PC-3 (cell line): Measurements from ENCODE around the gene STX1B. TPM values are rescaled to one million over a fixed set of nuclear protein-coding genes. Genes with fewer than 3 reads are reported as not detected.

Experiments
- ATAC-seq: fragments of 200-7000 bp; cut with Tn5 transposase; 2 replicates; pipeline ENCODE4 v1.9.1; 2020; ENCODE audit warnings: mild to moderate bottlenecking, moderate library complexity
- BruUV-seq: library from RNA; stranded (reverse); fragments of 400-500 nt; replicated peaks from 2 replicates; lab custom pipeline; 2021; lab: Mats Ljungman, UMichigan
- CTCF ChIA-PET: fragments of 300-600 bp; sonication (Branson Sonifier 250); formaldehyde crosslinking; loops from one replicate; lab custom pipeline; 2022; ENCODE audit warnings: antibody characterized with exemption; lab: Charles Lee
- POLR2A ChIA-PET: fragments of 300-600 bp; sonication (Branson Sonifier 250); formaldehyde crosslinking; loops from one replicate; lab custom pipeline; 2022; ENCODE audit warnings: antibody characterized with exemption; ENCODE audit not compliant: unreplicated experiment; lab: Charles Lee
- DNase-seq: peaks from one replicate; pipeline ENCODE4 v3.0.0-alpha.2; 2015
- H2AFZ ChIP-seq: fragments of 300-600 bp; sonication (generic); 2 replicates; pipeline ENCODE4 v1.6.0; 2016; ENCODE audit warnings: antibody characterized with exemption, low read length
- H3F3A ChIP-seq: fragments of 300-600 bp; sonication (generic); one replicate; pipeline ENCODE4 v1.6.0; 2017; ENCODE audit warnings: antibody characterized with exemption, low read length, control low read depth, mild to moderate bottlenecking; ENCODE audit not compliant: unreplicated experiment
- H3K27ac ChIP-seq: fragments of 300-600 bp; sonication (generic); 2 replicates; pipeline ENCODE4 v1.5.1; 2016; ENCODE audit warnings: mild to moderate bottlenecking, low read length
- H3K27me3 ChIP-seq: fragments of 300-600 bp; sonication (generic); 2 replicates; pipeline ENCODE4 v1.6.1; 2016; ENCODE audit warnings: low read length, mixed read lengths
- H3K36me3 ChIP-seq: fragments of 300-600 bp; sonication (generic); 2 replicates; pipeline ENCODE4 v1.6.1; 2016; ENCODE audit warnings: low read depth, mixed run types, low read length, mixed read lengths
- H3K4me1 ChIP-seq: fragments of 300-600 bp; sonication (generic); 2 replicates; pipeline ENCODE4 v1.5.1; 2016; ENCODE audit warnings: low read length; ENCODE audit not compliant: insufficient read depth
- H3K4me2 ChIP-seq: fragments of 300-600 bp; sonication (generic); 2 replicates; pipeline ENCODE4 v1.6.0; 2016; ENCODE audit warnings: low read length
- H3K4me3 ChIP-seq: fragments of 300-600 bp; sonication (generic); 2 replicates; pipeline ENCODE4 v1.5.1; 2016; ENCODE audit warnings: mild to moderate bottlenecking, low read length, mixed read lengths
- H3K79me2 ChIP-seq: fragments of 300-600 bp; sonication (generic); 2 replicates; pipeline ENCODE4 v1.6.1; 2017; ENCODE audit warnings: low read length, mixed read lengths
- H3K9ac ChIP-seq: fragments of 300-600 bp; sonication (generic); 2 replicates; pipeline ENCODE4 v1.6.0; 2016; ENCODE audit warnings: mild to moderate bottlenecking, low read length
- H3K9me2 ChIP-seq: fragments of 300-600 bp; sonication (generic); replicated peaks from 2 replicates; pipeline ENCODE4 v1.6.1; 2016; ENCODE audit warnings: mixed run types, low read length, mixed read lengths
- H3K9me3 ChIP-seq: fragments of 300-600 bp; sonication (generic); 2 replicates; pipeline ENCODE4 v1.6.1; 2016; ENCODE audit warnings: low read length, mixed read lengths
- H4K20me1 ChIP-seq: fragments of 300-600 bp; sonication (generic); 2 replicates; pipeline ENCODE4 v1.6.1; 2016; ENCODE audit warnings: low read length, mixed read lengths
- EZH2 ChIP-seq: fragments of 300-600 bp; sonication (generic); IDR thresholded peaks from one replicate; pipeline ENCODE4 v1.6.1; 2017; ENCODE audit warnings: antibody characterized with exemption, mild to moderate bottlenecking, low read length; ENCODE audit not compliant: unreplicated experiment
- EZH2phosphoT487 ChIP-seq: fragments of 300-600 bp; sonication (generic); IDR thresholded peaks from 2 replicates; pipeline ENCODE4 v1.6.1; 2018; ENCODE audit warnings: mild to moderate bottlenecking, antibody characterized with exemption, low read length, borderline replicate concordance
- intact Hi-C: fragments of 100-400 bp; cut with micrococcal nuclease; formaldehyde crosslinking; loops from 2 replicates; pipeline ENCODE4 v1.9.0; 2023
- total RNA-seq: library from RNA; depleted of rRNA; stranded (reverse); fragments of >200 nt; gene quantifications from 2 replicates; pipeline ENCODE4 v1.2.3, GENCODE V29; 2014
- TF ChIP-seq, protein P1 (sequence below): fragments of 300-600 bp; sonication (generic); conservative IDR thresholded peaks from 2 replicates; pipeline ENCODE4 v1.5.1; 2017; ENCODE audit warnings: antibody characterized with exemption, low read depth, mild to moderate bottlenecking, low read length

The STX1B gene
- total RNA-seq, 1 experiment from 2014 or later: 1.5 TPM

DNA sequence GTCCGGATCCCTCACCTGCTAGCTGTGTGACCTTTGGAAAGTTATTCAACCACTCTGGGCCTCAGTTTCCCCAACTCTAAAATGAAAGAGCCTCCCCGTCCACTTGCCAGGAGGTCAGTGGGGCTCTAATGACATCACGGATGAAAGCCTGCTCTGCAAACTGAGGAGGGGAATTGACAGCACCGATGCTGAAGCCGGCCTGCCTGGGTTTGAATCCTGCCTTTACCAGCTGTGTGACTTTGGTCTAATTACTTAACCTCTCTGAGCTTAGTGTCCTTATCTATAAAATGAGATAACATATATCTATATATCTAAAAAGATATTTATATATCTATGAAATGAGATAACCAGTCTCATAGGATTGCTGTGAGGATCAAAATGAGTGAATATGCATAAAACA lies 1.9 kb downstream of the STX1B start:
- H2AFZ ChIP-seq: no peak overlapping the region
- H3F3A ChIP-seq: no peaks in the 10 kb centered on the region
- H3K9me2 ChIP-seq: no peaks in the 10 kb centered on the region
- no peak for TF ChIP-seq EZH2
- TF ChIP-seq, protein P1, sequence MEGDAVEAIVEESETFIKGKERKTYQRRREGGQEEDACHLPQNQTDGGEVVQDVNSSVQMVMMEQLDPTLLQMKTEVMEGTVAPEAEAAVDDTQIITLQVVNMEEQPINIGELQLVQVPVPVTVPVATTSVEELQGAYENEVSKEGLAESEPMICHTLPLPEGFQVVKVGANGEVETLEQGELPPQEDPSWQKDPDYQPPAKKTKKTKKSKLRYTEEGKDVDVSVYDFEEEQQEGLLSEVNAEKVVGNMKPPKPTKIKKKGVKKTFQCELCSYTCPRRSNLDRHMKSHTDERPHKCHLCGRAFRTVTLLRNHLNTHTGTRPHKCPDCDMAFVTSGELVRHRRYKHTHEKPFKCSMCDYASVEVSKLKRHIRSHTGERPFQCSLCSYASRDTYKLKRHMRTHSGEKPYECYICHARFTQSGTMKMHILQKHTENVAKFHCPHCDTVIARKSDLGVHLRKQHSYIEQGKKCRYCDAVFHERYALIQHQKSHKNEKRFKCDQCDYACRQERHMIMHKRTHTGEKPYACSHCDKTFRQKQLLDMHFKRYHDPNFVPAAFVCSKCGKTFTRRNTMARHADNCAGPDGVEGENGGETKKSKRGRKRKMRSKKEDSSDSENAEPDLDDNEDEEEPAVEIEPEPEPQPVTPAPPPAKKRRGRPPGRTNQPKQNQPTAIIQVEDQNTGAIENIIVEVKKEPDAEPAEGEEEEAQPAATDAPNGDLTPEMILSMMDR: no peak
- no peak for TF ChIP-seq EZH2phosphoT487
- no peak overlapping the region for H3K27ac ChIP-seq
- no peak for DNase-seq
- no peaks in the 10 kb centered on the region for H3K9me3 ChIP-seq
- peak overlapping the region; percentile 57 for H3K4me2 ChIP-seq
- ChIA-PET CTCF (no interaction called here), POLR2A (no interaction called here)
- no peak overlapping the region for H3K4me3 ChIP-seq
- ATAC-seq: no peak
- intact Hi-C loops: no loop called here
- no peak overlapping the region for H3K9ac ChIP-seq
- no peaks in the 10 kb centered on the region for H3K27me3 ChIP-seq
- no peaks in the 10 kb centered on the region for H4K20me1 ChIP-seq
- H3K4me1 ChIP-seq: peaks cover 7% of the 10 kb centered on the region; the same call in 1 of the 2 replicates
- no peaks in the 10 kb centered on the region for H3K79me2 ChIP-seq
- no TSS peak for BruUV-seq
- no peaks in the 10 kb centered on the region for H3K36me3 ChIP-seq

GRCh38 chr16:31008149-31008548 lies 2.3 kb downstream of the STX1B start:
- H3F3A ChIP-seq: no peaks in the 10 kb centered on the region
- no peaks in the 10 kb centered on the region for H3K9me3 ChIP-seq
- no peak overlapping the region for H3K27ac ChIP-seq
- H2AFZ ChIP-seq: no peak overlapping the region
- TF ChIP-seq EZH2phosphoT487 (no peak), EZH2 (no peak)
- TF ChIP-seq, protein P1: no peak
- H3K4me1 ChIP-seq: peaks cover 7% of the 10 kb centered on the region; the same call in 1 of the 2 replicates
- intact Hi-C loops: no loop called here
- no peak overlapping the region for H3K4me3 ChIP-seq
- peak; percentile 80 for ATAC-seq
- no peaks in the 10 kb centered on the region for H3K36me3 ChIP-seq
- no peaks in the 10 kb centered on the region for H4K20me1 ChIP-seq
- ChIA-PET POLR2A (no interaction called here), CTCF (no interaction called here)
- DNase-seq: peak; percentile 75
- H3K27me3 ChIP-seq: no peaks in the 10 kb centered on the region
- H3K79me2 ChIP-seq: no peaks in the 10 kb centered on the region
- no peak overlapping the region for H3K9ac ChIP-seq
- no TSS peak for BruUV-seq
- no peaks in the 10 kb centered on the region for H3K9me2 ChIP-seq
- peak overlapping the region; percentile 57 for H3K4me2 ChIP-seq

DNA sequence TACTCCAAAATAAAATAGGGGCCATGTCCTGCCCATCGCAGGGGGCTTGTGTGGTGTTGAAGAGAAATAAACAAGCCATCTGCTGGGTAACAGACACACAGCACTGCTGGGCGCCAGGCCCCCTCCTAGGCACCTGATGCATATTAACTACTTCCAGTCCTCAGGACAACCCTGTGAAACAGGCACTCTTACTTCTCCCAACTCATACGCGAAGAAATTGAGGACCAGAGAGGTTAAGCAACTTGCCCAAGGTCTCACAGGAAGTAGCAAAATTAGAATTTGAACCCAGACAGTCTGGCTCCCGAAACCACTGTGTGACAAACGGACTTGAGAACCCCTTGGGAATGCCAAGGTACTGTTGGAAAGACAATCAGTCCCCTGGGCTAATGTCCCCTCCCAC lies 2.8 kb downstream of the STX1B start:
- no peak overlapping the region for H3K9ac ChIP-seq
- ChIA-PET POLR2A (no interaction called here), CTCF (no interaction called here)
- no peak overlapping the region for H2AFZ ChIP-seq
- TF ChIP-seq EZH2 (no peak), EZH2phosphoT487 (no peak)
- TF ChIP-seq, protein P1: no peak
- 0 out of 2 replicates have a peak overlapping the region, but pooled peaks have one; percentile 22 for H3K4me2 ChIP-seq
- H3K4me3 ChIP-seq: no peak overlapping the region
- H3K9me3 ChIP-seq: no peaks in the 10 kb centered on the region
- no peaks in the 10 kb centered on the region for H4K20me1 ChIP-seq
- no peaks in the 10 kb centered on the region for H3K27me3 ChIP-seq
- no peaks in the 10 kb centered on the region for H3K9me2 ChIP-seq
- no peaks in the 10 kb centered on the region for H3K79me2 ChIP-seq
- no peaks in the 10 kb centered on the region for H3K36me3 ChIP-seq
- no peak for DNase-seq
- H3K27ac ChIP-seq: no peak overlapping the region
- no TSS peak for BruUV-seq
- intact Hi-C loops: no loop called here
- ATAC-seq: no peak
- no peaks in the 10 kb centered on the region for H3F3A ChIP-seq
- H3K4me1 ChIP-seq: peaks cover 7% of the 10 kb centered on the region; the same call in 1 of the 2 replicates
